Measurements from ENCODE around the gene CTNNBIP1. TPM values are rescaled to one million over a fixed set of nuclear protein-coding genes. Genes with fewer than 3 reads are reported as not detected.

CTNNBIP1 gene
- total and polyA plus RNA-seq, 9 of the 15 experiments (the other 6 are each of a cell fraction or from before 2014, with no cell fraction given), result 0.65 to 29.2 (median 14.7) TPM

GRCh38 chr1:9849691-9850441 lies 60.2 kb downstream of the CTNNBIP1 start (continued):
- no peak for TF ChIP-seq ZNF609 (CRISPR knock-in tag; IDR thresholded peaks at IDR 0.05; ENCODE audit: borderline replicate concordance)
- TF ChIP-seq ARID3B (CRISPR knock-in tag; IDR thresholded peaks at IDR 0.05; ENCODE audit: borderline replicate concordance), result no peak
- TF ChIP-seq BDP1 (IDR thresholded peaks at IDR 0.05; ENCODE audit: insufficient read depth, insufficient read length), result no peak
- TF ChIP-seq NFIC (IDR thresholded peaks at IDR 0.05), result peak; percentile 91
- no peak for TF ChIP-seq TFAP4 (CRISPR knock-in tag; IDR thresholded peaks at IDR 0.05; ENCODE audit: borderline replicate concordance)
- TF ChIP-seq CC2D1A (IDR thresholded peaks at IDR 0.05), result no peak
- peak; percentile 91 for TF ChIP-seq ZNF384 (IDR thresholded peaks at IDR 0.05; ENCODE audit: low read depth, low read length)
- peak; percentile 70; the same call in 1 of the 2 replicates for TF ChIP-seq FOXM1 (IDR thresholded peaks at IDR 0.05; ENCODE audit: low read depth)
- TF ChIP-seq FOXM1 (CRISPR knock-in tag; IDR thresholded peaks at IDR 0.05; ENCODE audit: low read depth), result no peak
- TF ChIP-seq AFF4 (CRISPR knock-in tag; IDR thresholded peaks at IDR 0.05), result 0 out of 2 replicates have a peak, but pooled peaks have one; percentile 7
- no peak for TF ChIP-seq WHSC1 (IDR thresholded peaks at IDR 0.05; ENCODE audit: low read length)
